Thyroid gland (tissue), 4 donors: ENCODE data around the gene COX10. TPM values are rescaled to one million over a fixed set of nuclear protein-coding genes. Genes with fewer than 3 reads are reported as not detected.

ENCODE experiments used
- DNase-seq, 2 donors: peaks; one replicate each; pipeline ENCODE4 v3.0.0-alpha.2; 2019
- H3K27ac ChIP-seq, 3 donors: fragments of 200-600 bp; sonication (generic); 1 replicate in 2 of 3; 2 replicates in 1 of 3; pipeline ENCODE4 v1.5.1; 2016 to 2019; ENCODE audit warnings: mild to moderate bottlenecking in 1 of 3, moderate library complexity in 1 of 3
- H3K27me3 ChIP-seq: fragments of 200-600 bp; sonication (generic); one replicate; pipeline ENCODE4 v1.5.1; 2019
- H3K36me3 ChIP-seq, 2 donors: fragments of 200-600 bp; sonication (generic); one replicate each; pipeline ENCODE4 v1.5.1; 2016 to 2019
- H3K4me1 ChIP-seq, 2 donors: fragments of 200-600 bp; sonication (generic); one replicate each; pipeline ENCODE4 v1.5.1; 2017 to 2019
- H3K4me3 ChIP-seq, 3 donors: fragments of 200-600 bp; sonication (generic); replicated peaks in 1 of 3; 1 replicate in 2 of 3; 2 replicates in 1 of 3; pipeline ENCODE4 v1.5.1; 2016; ENCODE audit warnings: mild to moderate bottlenecking in 1 of 3
- H3K9me3 ChIP-seq: fragments of 200-600 bp; sonication (generic); one replicate; pipeline ENCODE4 v1.5.1; 2017
- CTCF ChIP-seq, 6 experiments: fragments of 200-600 bp in 3 of 6; fragments of 450-650 bp in 3 of 6; sonication (generic) in 3 of 6; IDR thresholded peaks; one replicate each; pipeline ENCODE4 v1.5.1; 2016 to 2019; ENCODE audit warnings: antibody characterized with exemption in 6 of 6, mild to moderate bottlenecking in 2 of 6, inconsistent platforms in 1 of 6, moderate library complexity in 1 of 6
- POLR2A ChIP-seq, 2 donors: fragments of 450-650 bp; IDR thresholded peaks; one replicate each; pipeline ENCODE4 v1.6.1; 2017; ENCODE audit warnings: antibody characterized with exemption in 2 of 2, mild to moderate bottlenecking in 2 of 2, moderate library complexity in 1 of 2
- WGBS, 2 donors: methylation state at CpG; one replicate each; pipeline ENCODE4 v1.1.5; 2017; 5-methylcytosine and 5-hydroxymethylcytosine counted together
- intact Hi-C: fragments of 100-400 bp; cut with DNase I; formaldehyde crosslinking; loops from one replicate; pipeline ENCODE4 v1.15.1; 2023
- total RNA-seq, 4 donors: library from RNA; depleted of rRNA; stranded (reverse); fragments of >200 nt; gene quantifications; one replicate each; pipeline ENCODE4 v1.2.3, GENCODE V29; 2016

The COX10 gene
- total RNA-seq, 4 donors from 2014 or later = 33.1 to 43.5 (median 34.5) TPM

DNA sequence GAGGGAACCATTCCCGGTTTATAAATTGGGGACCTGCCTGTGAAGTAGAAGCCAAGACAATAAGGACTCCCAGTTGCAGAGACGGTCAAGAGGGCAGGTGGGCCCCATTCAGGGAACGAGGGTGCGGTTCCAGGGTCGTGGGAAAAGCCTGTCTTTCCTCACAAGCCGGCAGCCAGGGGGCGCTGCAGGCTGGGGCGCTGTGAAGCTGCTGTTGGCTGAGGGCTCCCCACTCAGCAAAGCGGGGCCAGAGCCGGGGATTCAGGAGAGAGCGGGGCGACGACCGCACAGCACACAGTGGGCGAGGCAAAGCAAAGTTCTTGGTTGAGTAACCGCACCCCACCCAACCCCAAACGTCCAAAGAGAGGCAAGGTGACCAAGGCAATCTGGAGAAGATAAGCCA lies 142.5 kb downstream of the COX10 start:
- Histone ChIP-seq H3K27me3 (no peaks in the 10 kb centered on the region), H3K9me3 (no peaks in the 10 kb centered on the region), H3K27ac (no peak overlapping the region), H3K4me3 (no peak overlapping the region), H3K36me3 (peaks cover 0 to 4% of the 10 kb centered on the region in 2 donors), H3K4me1 (no peaks in the 10 kb centered on the region)
- intact Hi-C loops = no loop called here
- WGBS, 2 donors = 50 to 62% methylated on average over 17 of the region's 17 CpGs
- peak; percentile 26 to 54 (median 35) for TF ChIP-seq CTCF (IDR thresholded peaks at IDR 0.05)
- no peak for TF ChIP-seq POLR2A (IDR thresholded peaks at IDR 0.05)
- peak; percentile 32 to 44 for DNase-seq

DNA sequence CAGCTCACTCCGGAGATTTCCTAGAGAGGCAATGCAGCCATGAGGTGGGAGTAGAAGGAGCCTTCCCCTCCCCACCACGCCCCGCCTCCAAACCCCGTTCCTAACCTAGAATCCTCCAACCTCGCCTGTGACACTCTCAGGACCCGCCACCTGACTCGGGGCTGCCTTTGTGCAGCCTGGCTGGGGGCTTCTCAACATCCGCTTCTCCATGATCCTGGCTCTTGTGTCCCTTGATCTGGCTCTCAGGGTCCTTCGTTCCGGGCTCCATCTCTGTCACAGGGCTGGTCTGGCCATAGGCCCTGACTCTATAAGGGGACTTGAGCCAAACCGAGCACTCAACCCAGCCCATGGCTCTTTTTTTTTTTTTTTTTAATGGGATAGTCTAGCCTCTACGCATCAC lies 143.1 kb downstream of the COX10 start:
- DNase-seq = no peak
- Histone ChIP-seq H3K27ac (no peak overlapping the region), H3K9me3 (no peaks in the 10 kb centered on the region), H3K4me3 (no peak overlapping the region), H3K4me1 (no peaks in the 10 kb centered on the region), H3K27me3 (no peaks in the 10 kb centered on the region), H3K36me3 (peaks cover 0 to 4% of the 10 kb centered on the region in 2 donors)
- WGBS, 2 donors = 71% methylated on average over 12 of the region's 12 CpGs
- TF ChIP-seq POLR2A (IDR thresholded peaks at IDR 0.05) = no peak
- TF ChIP-seq CTCF (IDR thresholded peaks at IDR 0.05) = no peak
- intact Hi-C loops = no loop called here

DNA sequence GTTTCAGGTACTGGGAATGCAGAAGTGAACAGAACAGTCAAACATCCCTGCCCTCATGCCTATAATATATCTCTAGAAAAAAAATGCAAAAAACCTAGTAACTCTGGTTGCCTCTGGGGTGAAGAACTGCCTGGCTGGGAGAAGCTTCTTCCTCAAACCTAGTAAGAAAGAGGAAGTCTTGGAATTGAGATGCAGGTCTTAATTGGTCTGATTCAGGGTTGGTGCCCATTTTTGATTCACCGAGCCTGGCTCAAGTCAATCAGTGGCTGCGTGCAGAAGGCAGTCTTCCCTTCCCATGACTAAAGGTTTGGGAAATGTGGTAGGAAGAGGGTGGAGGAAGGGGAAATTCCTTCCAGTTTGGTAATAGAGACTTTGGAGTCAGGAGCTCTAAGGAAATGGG lies 145.0 kb downstream of the COX10 start:
- Histone ChIP-seq H3K4me1 (no peaks in the 10 kb centered on the region), H3K4me3 (no peak overlapping the region), H3K27me3 (no peaks in the 10 kb centered on the region), H3K9me3 (no peaks in the 10 kb centered on the region), H3K36me3 (no peaks in the 10 kb centered on the region), H3K27ac (no peak overlapping the region)
- intact Hi-C loops = no loop called here
- TF ChIP-seq CTCF (IDR thresholded peaks at IDR 0.05) (no peak), POLR2A (IDR thresholded peaks at IDR 0.05) (no peak)
- 95 to 100% methylated on average over 2 of the region's 2 CpGs for whole genome bisulfite sequencing, 2 donors
- DNase-seq = no peak

DNA sequence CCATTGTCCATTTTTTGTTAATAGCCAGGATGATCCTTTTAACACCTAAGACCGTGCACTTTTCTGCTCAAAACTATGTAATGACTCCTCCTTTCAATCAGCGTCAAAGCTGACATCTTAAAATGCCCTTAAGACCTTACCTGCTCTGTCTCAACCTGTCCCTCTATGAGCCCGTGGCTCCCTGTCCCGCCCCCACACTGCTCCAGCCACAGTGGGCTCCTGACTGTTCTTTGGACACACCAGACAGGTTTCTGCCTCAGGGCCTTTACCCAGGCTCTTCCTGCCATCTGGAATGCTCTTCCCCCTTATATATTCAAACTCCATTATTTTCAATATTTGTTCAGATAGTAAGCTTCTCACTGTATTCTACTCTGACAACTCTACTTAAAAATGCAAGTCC lies 153.3 kb downstream of the COX10 start:
- Histone ChIP-seq H3K9me3 (no peaks in the 10 kb centered on the region), H3K4me1 (no peaks in the 10 kb centered on the region), H3K27me3 (no peaks in the 10 kb centered on the region), H3K36me3 (no peaks in the 10 kb centered on the region), H3K27ac (no peak overlapping the region), H3K4me3 (no peak overlapping the region)
- 91 to 92% methylated on average over 4 of the region's 4 CpGs for WGBS, 2 donors
- intact Hi-C loops = no loop called here
- DNase-seq = no peak
- no peak for TF ChIP-seq POLR2A (IDR thresholded peaks at IDR 0.05)

DNA sequence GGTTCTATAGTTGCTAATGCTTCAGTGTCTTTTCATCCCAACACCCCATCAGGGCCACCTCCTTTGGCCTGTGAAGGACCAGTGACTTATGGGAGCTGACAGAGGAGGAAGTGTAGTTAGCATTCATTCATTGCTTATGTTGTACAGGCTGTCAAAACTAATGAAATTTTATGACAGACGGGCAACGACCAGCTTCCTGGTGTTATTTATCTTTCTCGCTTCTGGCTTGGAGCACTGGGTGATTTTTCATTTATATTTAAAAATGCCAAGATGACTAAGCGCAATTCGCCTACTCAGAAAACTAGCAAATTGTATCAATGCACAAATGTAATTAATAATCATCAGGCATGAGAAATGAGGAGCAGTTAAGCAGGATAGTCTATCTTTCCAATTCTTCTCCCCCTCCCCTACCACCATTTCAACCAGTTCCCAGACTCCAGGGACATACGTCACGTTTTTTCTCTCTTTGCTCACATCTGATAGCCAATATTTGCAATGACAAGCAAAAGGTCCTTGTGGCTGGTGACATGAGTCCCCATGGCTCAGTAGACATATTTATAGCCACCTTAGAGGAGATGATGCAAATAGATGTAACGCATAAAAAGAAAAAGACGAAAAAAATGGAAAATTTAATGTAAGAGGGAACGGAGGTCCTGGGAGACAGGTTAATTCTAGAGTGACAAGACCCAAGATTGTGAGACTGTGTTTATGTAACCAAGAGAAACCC lies 156.1 kb downstream of the COX10 start:
- H3K27ac ChIP-seq = no peak overlapping the region
- no peak for DNase-seq
- no peaks in the 10 kb centered on the region for H3K36me3 ChIP-seq
- TF ChIP-seq POLR2A (IDR thresholded peaks at IDR 0.05) (no peak), CTCF (IDR thresholded peaks at IDR 0.05) (no peak)
- H3K9me3 ChIP-seq = no peaks in the 10 kb centered on the region
- 67 to 80% methylated on average over 10 of the region's 10 CpGs for WGBS, 2 donors
- no peak overlapping the region for H3K4me3 ChIP-seq
- no peaks in the 10 kb centered on the region for H3K4me1 ChIP-seq
- intact Hi-C loops = no loop called here
- no peaks in the 10 kb centered on the region for H3K27me3 ChIP-seq
